GM21367 (cell line): ENCODE measurements around the gene TTC9B.
"Not testable (repeated sequence)": the region's sequence is repeated elsewhere in the genome, so short reads cannot be mapped to it uniquely, and the experiment has no call there.

Experiments used
- ATAC-seq: cut with Tn5 transposase; IDR thresholded peaks from one replicate; pipeline ENCODE4 v1.9.1; 2021; ENCODE audit not compliant: unreplicated experiment

The TTC9B gene

GRCh38 chr19:40233811-40234389 is 15.7 kb upstream of the TTC9B start:
- ATAC-seq, result no peak

- no peak for ATAC-seq
Observed at GRCh38 chr19:40232949-40233810, 15.0 kb upstream of the TTC9B start.

GRCh38 chr19:40232479-40232878 is 14.3 kb upstream of the TTC9B start:
- ATAC-seq, result no peak

GRCh38 chr19:40231544-40232424 is 13.6 kb upstream of the TTC9B start:
- ATAC-seq, result no peak

GRCh38 chr19:40231057-40231456 is 12.9 kb upstream of the TTC9B start:
- no peak for ATAC-seq

- ATAC-seq, result no peak
Observed at GRCh38 chr19:40229926-40230417, 11.8 kb upstream of the TTC9B start.

GRCh38 chr19:40229484-40229883 is 11.3 kb upstream of the TTC9B start:
- no peak for ATAC-seq

- ATAC-seq, result no peak
Observed at GRCh38 chr19:40228863-40229262, 10.7 kb upstream of the TTC9B start.

- ATAC-seq, result no peak
Observed at GRCh38 chr19:40228346-40228745, 10.2 kb upstream of the TTC9B start.

- ATAC-seq, result no peak
Observed at GRCh38 chr19:40225440-40226305, 7.5 kb upstream of the TTC9B start.

- no peak for ATAC-seq
Observed at GRCh38 chr19:40224342-40225150, 6.4 kb upstream of the TTC9B start.

- no peak for ATAC-seq
Observed at GRCh38 chr19:40223135-40223822, 5.1 kb upstream of the TTC9B start.

- no peak for ATAC-seq
Observed at GRCh38 chr19:40221858-40222619, 3.9 kb upstream of the TTC9B start.

GRCh38 chr19:40220674-40221073 is 2.5 kb upstream of the TTC9B start:
- no peak for ATAC-seq

- no peak for ATAC-seq
Observed at GRCh38 chr19:40219721-40220276, 1.6 kb upstream of the TTC9B start.

- not testable (repeated sequence) for ATAC-seq
Observed at GRCh38 chr19:40219029-40219428, 845 bp upstream of the TTC9B start.

- no peak for ATAC-seq
Observed at GRCh38 chr19:40217027-40217810, 965 bp downstream of the TTC9B start.

- ATAC-seq, result no peak
Observed at GRCh38 chr19:40216777-40217026, 1.5 kb downstream of the TTC9B start.
